Measurements from ENCODE around the gene SRBD1.

SRBD1 gene

DNA sequence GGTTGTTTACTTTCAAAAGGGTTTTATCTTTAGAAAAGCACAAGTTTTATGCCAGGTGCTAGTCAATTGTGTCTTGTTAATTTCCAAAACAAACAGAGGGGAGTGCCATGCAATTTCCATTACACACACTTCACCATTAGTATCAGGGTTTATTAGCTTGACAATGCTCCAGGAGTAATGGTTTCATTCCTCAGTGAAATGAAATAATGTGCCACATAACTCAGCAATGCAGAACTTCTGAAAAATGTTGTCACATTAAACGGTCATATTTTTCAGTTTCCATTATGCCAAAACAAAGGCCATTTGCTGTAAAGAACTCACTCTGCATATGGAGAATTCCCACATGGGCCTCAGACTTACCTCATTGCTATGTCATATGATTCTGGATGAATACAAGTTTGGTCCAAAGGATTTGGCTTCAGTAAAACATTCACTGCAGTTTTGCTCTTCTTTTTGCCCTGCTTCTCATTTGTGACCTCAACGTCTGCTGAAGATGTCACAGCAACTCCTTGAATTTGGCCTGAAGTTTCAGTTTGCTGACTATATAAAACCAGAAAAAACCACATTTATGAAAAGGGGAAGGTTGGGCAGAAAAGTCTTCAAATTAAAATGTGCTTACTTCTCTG, 198.2 kb downstream of the SRBD1 start:
- no peak for DNase-seq

DNA sequence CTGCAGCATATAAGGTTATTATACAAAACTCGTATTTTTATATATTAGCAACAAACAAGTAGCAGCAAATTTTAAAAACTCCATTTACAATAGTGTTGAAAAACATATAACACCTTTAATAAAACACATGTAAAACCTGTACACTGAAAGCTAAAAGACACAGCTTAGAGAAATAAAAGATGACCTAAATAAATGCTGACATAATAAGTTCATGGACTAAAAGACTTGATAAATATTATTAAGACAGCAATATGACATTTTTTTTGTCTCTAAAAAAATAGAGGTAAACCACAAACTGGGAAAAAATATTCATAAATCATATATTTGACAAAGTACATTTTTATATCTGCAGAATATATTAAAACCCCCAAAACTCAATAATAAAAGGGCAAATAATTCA, 201.4 kb downstream of the SRBD1 start:
- DNase-seq, result no peak

DNA sequence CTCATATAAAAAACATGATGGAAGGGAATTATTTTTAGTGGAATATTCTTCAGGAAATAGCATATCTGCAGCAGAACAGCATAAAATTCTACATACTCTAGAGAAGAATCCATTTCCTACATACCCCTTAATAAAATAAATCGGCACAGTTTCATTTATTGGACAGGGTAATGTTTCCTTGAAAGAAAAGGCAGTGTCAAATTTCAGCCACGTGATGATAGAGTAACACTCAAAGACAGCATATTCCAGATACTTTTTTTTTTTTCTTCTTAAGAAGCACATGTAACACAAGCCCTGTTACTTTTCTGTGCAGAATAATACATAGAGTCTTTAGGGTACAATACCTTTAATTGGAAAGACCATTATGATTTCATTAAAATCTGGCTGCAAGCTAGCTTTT, 204.4 kb downstream of the SRBD1 start:
- DNase-seq, result no peak

DNA sequence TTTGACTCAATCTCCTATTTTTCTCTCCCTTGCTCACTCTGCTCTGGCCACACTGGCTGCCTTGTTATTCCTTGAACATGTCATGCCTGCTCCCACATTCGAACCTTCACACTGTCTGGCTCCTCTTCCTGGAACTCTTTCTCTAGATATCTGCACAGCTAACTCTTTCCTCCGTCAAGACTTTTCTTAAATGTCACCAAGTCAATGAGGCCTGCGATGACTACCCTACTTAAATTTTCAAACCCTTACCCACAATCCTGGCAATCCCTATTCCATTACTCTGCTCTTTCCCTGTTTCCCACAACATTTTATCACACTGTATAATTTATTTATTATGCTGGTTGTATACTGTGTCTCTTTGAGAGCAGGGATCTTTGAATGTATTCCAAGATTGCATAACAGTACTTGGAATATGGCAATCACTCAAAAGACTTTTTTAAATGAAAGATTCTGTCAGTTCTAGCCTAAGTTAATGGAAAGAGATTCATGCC, 206.2 kb downstream of the SRBD1 start:
- DNase-seq, result no peak

DNA sequence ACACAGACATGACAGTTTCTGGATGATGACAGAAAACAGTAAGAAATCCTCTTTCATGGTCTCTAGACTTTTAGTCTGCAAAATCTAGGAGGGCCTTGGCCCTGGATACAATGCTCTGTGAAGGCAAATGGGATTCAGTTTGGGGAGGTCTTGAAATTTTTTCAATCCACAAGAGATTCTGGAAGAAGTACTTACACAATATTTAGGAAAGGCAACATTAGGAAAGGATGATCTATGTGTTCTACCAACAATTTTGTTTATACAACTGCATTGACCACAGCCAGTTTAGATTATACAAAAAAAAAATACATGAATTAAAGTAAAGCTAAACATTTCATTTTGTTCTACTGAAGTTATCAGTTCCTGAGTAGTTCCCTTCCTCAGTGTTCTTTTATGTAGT, 208.0 kb downstream of the SRBD1 start:
- no peak for DNase-seq

DNA sequence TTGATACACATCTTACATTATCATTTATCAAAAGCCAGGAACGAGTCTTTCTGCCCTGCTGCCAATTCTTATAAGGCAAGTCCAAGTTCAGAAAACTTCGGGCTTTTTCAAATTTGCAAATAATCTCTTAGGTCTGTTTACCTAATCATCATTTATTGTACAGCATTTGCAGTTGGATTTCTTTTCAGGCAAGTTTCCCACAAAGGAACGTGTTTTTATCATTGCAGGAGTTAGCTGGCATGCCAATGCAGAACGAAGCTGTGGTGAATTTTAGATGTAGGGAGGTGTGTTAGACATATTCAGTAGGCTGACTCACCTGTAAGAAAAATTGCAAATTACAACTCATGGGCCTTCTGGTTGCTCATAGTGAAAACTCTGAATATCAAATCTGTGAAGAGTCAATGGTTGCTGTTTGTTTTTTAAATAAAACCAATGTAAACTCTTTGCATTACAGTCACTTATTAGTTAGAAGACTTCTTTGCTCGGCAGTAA, 209.6 kb downstream of the SRBD1 start:
- DNase-seq, result no peak

DNA sequence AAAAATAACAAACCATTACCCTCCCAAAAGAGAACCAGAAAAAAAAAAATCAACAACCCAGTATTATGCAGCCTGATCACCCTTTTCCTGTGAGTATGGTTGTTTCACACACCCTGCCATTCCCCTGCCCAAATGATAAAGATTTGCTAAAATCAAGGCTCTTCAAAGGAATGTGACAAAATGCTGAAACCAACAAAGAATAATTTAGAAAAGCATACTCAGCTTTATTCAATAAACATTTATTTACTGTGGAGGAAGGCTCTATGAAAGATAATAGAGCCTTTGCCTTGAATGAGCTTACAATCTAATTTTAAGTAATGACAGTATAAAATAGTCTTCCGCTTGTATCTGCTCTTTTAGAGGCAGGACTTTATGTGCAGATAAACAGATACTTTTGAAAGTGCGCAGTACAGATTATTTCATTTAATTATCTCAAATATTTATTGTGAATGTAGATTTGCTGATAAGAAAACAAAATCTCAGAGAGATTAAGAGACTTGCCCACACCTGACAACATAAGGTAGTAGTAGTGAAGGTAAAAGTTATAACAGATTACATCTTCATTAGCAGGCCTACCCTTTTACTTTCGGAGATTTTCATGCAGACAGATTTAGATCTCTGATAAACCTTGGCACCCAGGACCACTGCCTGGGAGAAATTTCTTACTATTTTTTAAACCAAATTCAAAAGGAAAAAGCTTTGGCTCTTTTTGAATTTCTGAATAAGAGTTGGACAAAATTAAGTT, 211.9 kb downstream of the SRBD1 start:
- no peak for DNase-seq

DNA sequence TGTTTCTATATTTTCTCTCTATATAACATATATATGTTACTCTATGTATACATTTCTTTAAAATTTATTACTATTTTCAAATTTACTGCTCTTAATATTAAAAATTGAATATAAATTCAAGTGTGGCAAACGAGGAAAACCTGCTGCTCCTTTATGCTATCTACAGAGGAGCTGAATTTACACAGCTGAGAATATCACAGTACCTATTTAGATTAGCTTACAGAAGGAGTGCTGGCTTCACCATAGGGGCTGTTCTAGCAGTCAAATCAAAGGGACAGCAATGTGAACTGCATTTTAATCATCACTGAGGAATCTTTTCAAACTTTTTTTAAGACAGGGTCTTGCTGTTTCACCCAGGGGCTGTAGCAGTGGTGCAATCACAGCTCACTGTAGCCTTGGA, 213.8 kb downstream of the SRBD1 start:
- no peak for DNase-seq

DNA sequence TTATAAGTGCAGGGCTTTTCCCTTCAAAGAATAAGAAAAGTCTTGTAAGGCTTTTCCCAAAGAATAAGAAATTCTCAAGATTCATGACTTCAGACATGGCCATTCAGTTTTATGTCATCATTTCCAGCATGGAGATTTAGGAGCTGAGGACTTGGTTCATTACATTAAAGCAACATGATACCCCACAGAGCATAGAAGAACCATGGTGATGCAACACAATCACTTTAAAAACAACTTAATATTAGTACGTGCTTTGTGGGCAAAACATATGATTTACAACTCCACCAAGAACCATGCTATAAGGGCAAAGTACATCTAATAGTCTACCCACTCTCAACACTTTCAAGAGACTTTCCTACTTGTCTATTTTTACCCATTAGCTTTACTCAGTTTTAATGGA, 214.4 kb downstream of the SRBD1 start:
- DNase-seq, result no peak

DNA sequence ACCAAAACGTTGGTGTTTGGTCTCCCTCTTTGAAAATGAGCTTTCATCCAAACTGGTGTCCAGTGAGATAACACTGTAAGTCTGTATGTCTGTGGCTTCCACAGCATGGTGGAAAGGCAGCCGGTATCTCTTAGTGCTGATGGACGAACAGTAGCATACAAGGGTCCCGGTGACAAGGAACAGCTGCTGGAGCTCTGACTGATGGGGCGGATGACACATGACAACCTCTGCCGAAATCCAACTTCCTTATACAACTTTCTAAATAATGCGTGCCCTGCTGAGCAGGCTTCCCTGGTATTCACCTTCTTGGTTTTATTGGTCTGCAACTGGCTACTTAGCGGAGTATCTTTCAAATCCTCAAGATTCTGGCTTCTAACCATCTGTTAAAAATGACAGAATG, 216.2 kb downstream of the SRBD1 start:
- no peak for DNase-seq

DNA sequence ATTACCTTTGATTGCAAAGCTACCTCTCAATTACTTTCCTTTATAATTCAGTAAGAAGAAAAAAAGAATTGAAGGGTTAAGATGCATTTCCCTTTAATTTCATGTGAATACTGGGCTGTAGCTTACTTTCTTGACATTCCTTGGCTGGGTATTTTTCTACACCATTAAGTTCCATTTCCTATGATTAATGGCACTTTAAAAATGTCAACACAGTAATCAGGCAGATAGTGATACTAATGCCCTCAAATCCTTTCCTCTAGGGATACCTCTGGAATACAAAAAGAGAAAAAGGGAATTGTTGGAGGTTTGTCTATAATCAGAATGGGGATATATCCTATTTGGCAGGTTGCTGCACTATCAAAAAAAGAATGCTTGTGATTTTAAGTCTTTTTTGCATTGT, 216.9 kb downstream of the SRBD1 start:
- no peak for DNase-seq

DNA sequence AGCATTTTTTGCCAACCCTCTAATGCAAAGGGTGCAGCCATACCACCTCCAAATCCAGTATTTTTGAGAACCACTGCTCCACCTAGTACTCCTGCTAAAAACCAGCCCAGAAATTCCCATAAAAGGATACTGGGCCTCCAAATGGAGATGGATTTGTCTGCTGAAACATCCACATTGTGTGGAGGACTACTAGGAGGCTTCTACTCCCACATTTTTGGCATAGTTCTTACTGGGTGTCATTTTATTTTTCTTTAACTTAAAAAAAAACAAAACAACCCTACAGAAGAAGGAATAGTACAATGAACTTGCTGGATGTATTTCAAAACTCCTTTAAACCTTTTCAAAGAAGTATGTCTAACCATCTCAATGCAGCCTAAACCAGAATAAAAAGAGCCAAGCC, 219.2 kb downstream of the SRBD1 start:
- no peak for DNase-seq

DNA sequence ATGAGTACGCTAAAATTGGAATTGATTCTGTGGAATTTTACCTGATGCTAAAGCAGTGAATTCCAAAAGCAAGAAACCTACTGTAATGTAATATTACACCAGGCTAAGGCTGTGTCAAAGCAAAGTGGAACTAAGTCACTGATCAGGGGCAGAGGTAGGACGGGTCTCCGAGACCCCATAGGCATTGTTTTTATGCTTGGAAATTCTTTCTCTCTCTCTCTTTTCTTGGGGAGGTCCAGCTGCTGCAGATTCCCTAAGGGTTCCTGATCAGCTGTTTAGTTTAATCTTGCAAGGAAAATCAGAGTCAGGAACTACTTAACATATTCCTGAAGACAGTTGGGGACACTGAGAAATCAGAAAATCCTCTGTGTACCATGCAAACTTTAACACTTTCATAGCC, 220.2 kb downstream of the SRBD1 start:
- no peak for DNase-seq

DNA sequence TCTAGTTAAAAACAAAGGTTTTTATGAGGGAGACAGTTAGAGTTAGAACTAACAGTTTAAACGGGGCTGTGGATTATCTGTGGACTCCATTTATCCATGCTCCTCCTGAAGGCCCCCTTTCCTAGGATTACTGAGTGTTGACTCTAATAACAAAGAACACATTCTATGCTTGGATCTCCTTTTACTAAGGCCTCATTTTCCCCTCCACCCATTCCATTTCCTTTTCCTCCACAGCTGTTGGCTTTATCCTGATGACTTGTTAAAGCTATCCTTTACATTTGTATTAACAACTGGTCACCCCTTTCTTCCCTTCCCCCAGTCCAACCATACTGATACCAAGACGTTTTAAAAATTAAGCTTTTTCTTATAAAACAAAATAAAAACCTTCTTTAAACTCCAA, 220.6 kb downstream of the SRBD1 start:
- DNase-seq, result no peak

DNA sequence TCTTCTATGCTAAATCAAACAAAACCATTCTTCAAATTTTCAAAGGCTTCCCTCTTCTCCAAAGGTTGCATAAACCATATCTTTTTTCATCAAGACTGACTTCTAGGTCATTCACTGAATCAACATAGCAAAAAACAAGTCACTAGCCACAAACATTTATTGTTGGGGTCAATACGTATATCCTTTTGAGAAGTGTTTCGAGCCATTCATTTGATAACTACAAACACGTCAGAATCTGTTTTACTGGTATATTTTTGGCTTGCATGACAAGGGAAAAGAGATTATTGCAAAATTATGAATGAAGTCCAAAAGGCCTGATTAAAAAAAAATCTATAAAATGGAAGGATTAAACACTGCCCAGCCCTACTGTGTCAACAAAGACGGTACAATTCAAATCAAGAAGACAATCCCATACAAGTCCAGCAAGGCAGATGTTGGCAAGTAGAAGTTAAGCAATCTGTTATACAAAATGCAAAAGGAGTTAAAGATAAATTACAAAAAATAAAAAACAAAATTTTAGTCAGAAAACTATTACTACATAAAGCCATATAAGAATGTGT, 222.4 kb downstream of the SRBD1 start:
- DNase-seq, result no peak

DNA sequence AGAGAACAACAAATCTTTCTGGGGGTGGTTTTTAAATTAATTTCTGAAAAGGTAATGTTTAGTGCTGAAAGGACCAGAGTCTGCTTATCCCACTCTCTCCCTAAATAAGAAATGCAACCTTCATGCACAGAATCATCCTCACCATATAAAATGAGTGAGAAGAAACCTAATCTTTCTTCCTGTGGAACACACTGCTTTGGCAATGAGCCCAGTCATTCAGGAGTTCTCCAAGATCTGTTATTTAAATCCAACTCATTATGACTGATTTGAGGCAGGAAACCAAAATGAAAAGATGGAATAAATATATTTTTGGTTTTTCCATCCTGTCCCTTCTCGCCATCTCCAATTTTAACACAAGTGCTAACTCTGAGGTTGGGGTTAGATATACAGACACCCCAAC, 228.3 kb downstream of the SRBD1 start:
- DNase-seq, result no peak

DNA sequence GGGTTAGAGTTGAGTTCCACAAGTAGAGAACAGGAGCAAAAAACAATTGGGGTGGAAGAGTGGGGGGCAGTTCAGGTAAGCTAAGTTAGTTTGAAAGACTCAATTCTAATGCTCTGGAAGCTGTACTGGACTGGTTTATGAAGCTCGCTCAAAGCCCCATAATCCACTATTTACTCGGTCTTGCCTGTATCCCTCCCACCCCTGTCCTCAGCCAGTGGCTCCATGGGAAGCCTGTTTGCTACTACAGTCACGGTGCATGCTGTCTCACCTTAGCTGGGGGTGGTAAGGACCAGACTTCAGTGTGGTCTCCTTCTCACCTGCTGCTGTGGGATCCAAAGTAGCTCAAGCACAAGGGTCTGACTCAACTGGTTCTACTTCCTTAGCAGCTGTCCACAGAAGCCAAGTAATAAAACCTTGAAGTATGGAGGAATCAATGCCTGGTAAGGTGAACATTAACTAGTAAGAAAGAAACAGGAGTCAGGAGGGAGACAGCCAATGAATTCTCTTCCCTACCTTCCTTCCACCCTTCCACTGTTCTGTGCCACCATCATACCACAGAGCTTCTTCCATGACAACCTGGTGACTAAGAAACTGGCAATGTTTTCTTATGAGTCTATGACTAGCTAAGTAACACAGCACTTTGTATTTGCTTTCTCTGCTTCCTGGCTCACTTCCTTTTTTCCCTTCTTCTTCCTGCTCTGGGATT, 230.8 kb downstream of the SRBD1 start:
- no peak for DNase-seq

DNA sequence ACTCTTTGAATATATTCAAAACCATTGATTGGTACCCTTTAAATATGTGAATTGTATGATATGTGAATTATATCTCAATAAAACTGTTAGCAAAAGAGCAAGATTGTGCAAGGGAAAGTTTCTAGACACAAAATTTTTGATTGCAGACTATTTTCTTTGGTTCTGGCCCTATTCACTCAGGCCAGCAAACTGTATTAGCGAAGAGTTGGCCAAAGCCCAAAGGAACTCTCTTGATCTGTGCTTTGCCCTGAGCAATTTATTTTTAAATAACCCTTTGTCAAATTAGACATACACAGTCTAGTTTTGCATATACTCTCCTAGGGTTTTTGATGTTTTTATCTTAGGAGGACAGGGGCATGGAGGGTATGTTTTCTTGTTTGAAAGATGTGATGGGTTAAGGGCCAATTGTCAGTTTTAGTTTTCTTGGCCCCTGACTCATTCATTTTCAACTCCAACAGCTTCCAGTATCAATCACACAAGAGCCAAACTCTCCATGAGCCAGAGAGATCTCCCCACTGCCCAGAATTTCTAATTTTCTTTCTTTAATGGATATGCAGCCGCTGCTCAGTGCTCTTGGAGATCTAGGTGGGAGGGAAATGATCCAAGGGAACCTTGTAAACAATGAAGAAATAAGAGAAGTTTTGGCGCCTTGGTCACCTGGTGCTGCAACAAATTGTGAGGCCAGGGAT, 231.5 kb downstream of the SRBD1 start:
- DNase-seq, result no peak

DNA sequence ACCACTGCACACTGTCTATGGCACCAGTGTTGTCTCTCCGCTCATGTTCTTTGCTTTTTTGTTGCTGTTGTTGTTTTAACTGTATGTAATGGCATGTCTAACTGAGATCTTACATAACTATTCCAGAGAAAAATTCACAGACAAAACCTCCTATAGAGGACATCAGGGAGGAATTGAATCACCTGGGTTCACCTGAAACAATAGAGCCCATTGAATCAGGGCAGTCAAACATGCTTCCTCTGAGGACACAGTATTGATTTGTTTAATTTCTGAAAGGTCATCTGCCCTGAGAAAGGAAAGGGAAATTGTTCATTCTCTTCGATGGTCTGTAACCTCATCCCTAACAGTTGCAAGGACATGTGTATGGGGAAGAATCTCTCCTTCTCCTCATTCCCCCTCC, 237.5 kb downstream of the SRBD1 start:
- no peak for DNase-seq

DNA sequence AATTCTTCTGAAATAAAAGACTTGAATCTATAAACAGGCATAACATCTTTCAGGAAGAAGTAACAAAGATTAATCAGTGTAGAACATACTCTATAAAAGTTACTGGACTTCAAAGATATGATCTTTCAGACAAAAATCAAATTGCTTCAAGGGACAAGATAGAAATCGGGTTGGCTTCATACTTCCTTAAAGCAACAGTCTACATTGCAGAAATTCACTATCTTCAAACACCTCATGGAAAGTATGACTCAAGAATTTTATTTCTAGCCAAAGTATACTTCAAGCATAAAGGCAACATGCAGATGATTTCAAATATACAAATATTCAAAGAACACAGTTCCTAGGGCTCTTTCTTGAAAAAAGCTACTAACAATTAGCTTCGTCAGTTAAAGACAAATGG, 240.7 kb downstream of the SRBD1 start:
- DNase-seq, result no peak

DNA sequence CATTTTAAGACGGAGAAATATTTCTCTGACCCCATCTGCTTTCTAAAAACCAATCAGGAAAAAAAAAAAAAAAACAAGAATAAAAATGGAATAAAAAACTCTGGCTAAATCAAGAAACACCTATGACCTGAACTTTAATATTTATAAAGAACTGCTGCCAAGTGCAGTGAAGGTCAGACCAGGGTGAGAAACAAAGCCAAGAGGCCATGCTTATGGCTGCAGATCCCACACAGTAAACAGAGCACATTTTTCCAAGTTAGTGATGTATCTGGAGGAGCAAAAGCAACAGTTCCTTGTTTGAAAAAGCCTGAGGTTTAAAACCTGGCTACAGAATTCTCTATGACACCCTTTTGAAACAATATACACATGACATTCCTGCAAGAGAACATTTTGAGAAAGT, 242.3 kb downstream of the SRBD1 start:
- no peak for DNase-seq

DNA sequence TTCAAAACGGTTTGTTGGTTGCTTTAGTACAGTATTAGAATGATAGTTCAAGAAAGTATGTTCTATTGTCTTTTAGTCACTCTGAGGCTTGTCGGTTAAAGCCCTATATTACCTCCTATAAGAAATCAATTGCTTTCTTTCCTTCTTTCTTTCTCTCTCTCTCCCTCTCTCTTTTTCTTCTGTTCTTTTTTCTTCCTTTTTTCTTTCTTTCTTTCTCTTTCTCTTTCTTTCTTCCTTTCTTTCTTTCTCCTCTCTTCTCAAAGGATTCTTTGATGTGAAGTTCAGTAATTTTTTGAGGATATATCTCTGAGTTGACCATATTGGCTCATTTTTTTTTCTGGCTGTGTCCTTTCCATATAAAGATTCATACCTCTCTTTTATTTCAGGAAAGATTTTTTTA, 249.4 kb downstream of the SRBD1 start:
- no peak for DNase-seq

DNA sequence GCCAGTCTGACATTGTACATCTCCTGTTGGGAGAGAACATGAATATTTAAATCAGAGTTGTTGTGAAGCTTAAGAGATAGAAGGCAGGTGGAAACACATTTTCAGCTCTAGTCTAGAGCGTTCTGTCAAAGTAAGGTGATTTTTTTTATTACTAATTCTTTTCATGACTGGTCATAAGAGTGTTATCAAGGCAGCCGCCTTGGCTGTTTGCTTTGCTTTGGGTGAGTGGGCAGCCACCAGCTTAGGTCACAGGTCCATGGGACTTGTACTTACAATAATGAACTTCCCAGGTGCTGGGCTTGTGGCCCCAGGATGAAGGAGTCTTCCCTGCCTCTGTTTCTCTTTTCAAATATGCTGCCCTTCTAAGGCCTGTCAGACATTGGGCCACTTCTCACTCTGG, 256.3 kb downstream of the SRBD1 start:
- no peak for DNase-seq

Measured in hippocampal formation (tissue), 2 donors.